GM21390 (cell line): ENCODE data around the gene GCDH.
"Not testable (repeated sequence)": the region's sequence is repeated elsewhere in the genome, so short reads cannot be mapped to it uniquely, and the experiment has no call there.

Experiments used
- ATAC-seq: cut with Tn5 transposase; IDR thresholded peaks from one replicate; pipeline ENCODE4 v1.9.1; 2021; ENCODE audit not compliant: unreplicated experiment

GCDH gene

GRCh38 chr19:12890787-12891552, at the start of gene GCDH:
Gene GCDH, plus strand, starts transcription at chr19:12891160. Its CDS starts 145 bp downstream, at chr19:12891305.
- ATAC-seq: peak; percentile 92

DNA sequence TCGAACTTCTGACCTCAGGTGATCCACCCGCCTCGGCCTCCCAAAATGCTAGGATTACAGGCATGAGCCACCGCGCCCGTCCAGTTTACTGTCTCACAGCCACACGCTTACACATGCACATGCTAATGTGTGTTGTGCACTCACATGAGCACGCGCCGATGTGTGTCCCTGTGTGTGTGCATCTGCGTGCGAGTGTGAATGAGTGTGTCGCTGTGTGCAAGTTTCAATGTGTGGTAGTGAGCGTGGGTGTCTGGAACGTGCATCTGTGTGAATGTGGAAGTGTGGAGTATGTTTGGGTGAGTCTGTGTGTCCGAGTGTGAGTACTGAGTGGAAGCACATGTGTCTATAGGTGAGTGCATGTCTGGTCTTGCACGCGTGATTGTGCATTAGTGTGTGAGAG, 48.4 kb upstream of the GCDH start:
- ATAC-seq: no peak

DNA sequence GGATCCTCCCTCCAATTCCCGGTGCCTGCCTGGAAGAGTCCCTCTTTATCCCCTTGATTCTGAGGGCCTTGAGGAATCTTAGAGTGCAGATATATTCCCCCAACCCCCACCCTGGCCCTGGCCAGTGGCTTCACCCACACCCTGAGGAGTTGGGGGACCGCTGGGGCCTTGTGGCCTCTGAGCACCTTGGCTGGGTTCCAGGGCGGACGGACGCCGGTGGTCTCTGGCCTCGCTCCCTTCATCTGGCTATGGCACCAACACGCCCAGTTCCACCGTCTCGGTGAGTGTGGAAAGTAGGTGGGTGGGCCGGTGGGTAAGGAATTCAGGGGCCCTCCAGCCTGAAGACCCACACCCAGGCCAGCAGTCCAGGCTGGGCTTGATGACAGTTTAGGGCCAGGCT, 47.6 kb upstream of the GCDH start:
- ATAC-seq: no peak

DNA sequence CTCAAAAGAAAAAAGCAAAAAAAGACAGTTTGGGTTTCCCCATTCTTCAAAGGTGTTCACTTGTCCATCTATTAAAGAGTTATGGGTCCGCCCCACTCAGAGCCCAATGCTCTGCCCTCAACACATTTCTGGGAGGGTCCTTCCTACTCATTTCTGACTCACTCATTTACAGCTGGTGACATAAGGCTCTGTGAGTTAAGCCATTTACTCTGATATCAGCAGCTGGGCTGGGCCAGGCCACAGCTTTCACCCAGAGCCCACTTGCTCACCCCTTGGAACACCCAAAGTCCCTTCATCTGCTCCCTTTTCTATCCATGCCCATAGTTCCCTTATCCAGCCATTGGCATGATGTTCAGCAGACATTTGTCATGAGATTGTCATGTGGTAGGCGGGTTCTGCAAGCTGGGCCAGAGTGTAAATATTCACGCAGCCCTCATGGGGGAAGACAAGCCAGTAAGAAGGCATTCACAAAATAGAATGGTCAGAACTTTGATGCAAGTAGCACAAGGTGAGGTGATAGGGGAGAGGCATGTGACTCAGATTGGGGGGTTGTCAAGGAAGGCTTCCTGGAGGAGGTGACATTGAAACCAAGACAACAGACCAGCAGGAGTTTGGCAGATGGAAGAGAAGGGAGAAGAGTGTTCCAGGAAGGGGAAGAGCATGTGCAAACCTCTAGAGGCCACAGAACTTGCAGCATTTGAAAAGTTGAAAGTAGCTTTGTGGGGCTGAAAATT, 46.8 kb upstream of the GCDH start:
- no peak for ATAC-seq

GRCh38 chr19:12846613-12847012, 44.3 kb upstream of the GCDH start:
- not testable (repeated sequence) for ATAC-seq

DNA sequence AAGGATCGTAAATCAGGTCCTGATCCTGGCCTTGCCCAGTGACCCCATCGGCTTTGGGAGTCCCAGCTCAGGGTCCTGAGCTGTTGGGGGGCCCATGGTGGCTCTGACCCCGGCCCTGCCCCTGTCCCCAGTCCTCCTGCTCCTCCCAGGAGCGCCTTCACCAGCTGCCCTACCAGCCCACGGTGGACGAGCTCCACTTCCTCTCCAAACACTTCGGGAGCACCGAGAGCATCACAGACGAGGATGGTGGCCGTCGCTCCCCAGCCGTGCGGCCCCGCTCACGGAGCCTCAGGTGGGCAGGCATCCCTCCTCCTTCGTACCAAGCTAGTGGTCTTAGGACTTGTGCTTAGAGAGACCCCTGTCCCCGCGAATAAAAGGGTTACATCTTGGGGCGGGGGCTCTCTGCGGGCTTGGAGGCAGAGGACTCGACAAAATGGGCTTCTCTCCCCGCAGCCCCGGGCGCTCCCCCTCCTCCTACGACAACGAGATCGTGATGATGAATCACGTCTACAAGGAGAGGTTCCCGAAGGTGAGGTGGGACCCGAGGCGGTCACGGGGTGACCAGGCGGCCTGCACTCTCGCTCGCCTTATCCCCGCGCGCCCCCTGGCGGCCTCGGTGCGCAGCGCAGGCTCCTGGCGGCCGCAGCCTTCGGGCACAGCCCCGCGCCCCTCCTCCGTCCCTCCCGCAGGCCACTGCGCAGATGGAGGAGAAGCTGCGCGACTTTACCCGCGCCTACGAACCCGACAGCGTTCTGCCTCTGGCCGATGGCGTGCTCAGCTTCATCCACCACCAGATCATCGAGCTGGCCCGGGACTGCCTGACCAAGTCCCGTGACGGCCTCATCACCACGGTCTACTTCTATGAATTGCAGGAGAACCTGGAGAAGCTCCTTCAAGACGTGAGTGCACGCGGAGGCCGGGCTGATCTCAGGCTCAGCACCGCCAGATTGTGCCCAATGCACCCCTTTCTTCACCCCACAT, 43.5 kb upstream of the GCDH start:
- ATAC-seq: no peak

GRCh38 chr19:12856653-12857052, 34.3 kb upstream of the GCDH start:
- ATAC-seq: no peak

DNA sequence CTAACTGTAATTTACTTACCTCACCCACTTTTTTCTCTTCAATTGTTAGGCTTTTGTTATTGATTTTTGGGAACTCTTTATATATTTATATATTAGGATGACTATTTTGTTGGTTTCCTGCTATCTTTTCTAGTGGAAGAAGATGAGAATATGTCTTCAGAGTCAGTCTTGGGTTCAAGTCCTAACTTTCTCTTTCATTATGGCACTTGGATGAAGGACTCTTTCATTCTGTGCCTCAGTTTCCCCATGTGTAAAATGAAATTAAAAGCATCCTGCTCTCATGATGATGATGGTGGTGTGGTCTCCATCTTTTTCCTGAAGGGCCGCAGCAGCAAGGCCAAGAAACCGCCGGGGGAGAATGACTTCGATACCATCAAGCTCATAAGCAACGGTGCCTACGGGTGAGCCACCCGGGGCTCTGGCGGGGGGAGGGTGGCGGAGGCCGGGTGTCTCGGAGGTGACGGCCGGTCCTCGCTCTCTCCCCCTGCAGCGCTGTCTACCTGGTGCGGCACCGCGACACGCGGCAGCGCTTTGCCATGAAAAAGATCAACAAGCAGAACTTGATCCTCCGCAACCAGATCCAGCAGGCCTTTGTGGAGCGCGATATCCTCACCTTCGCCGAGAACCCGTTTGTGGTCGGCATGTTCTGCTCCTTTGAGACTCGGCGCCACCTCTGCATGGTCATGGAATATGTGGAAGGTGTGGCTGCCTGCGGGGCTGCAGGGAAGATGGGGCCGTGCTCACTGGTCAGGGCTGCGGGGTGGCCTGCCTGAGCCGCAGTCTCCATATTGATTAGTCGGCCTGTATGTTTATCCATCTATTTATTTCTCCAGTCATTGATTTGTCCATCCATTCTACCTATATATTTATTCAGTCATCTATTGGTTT, 32.7 kb upstream of the GCDH start:
- ATAC-seq: no peak

DNA sequence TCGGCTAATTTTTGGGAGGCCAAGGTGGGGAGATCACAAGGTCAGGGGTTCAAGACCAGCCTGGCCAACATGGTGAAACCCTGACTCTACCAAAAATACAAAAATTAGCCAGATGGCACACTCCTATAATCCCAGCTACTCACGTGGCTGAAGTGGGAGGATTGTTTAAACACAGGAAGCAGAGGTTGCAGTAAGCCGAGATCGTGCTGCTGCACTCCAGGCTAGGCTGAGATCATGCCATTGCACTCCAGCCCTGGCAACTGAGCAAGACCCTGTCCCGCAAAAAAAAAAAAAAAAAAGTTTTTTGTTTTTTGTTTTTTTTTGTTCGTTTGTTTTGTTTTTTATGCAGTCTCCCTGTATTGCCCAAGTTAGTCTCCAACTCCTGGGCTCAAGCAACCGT, 31.4 kb upstream of the GCDH start:
- ATAC-seq: no peak

DNA sequence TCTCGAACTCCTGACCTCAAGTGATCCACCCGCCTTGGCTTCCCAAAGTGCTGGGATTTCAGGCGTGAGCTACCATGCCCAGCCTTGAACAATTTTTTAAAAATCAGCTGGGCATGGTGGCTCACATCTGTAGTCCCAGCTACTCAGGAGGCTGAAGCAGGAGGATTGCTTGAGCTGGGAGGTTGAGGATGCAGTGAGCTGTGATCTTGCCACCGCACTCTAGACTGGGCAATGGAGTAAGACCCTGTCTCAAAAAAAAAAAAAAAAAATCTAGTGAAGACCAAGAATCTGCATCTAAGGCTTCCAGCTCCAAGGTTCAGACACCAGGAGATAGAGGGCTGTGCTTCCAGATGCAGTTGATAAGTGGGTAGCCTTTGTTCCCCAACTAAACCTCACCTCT, 26.8 kb upstream of the GCDH start:
- ATAC-seq: no peak

GRCh38 chr19:12864721-12865715, 25.9 kb upstream of the GCDH start:
- no peak for ATAC-seq

DNA sequence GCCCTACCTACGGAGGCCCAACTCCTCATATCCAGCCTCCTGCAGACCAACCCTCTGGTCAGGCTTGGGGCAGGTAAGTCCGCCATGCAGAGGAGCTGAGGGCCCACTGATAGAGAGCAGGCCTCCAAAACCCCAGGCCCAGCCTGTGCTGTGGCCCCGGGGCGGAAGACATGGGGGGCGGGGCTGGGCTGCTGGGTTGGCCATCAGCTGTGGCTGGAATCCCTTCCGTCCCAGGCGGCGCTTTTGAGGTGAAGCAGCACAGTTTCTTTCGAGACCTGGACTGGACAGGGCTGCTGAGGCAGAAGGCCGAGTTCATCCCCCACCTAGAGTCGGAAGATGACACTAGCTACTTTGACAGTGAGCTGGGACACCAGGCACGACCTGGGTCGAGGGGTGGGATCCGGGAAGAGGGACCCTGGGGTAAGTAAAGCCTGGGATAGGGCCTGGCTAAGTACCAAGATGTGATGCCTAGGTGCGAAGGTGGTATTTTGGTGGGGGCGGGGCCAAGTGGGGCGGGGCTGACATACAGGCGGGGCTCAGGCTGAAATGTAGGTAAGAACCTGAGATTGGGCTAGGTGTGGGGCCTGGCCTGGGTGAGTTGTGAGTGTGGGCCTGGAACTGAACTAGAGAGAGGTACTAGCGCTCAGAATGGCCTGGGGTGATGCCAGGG, 25.1 kb upstream of the GCDH start:
- ATAC-seq: no peak

- ATAC-seq: no peak
Observed at GRCh38 chr19:12866416-12867119, 24.4 kb upstream of the GCDH start.

DNA sequence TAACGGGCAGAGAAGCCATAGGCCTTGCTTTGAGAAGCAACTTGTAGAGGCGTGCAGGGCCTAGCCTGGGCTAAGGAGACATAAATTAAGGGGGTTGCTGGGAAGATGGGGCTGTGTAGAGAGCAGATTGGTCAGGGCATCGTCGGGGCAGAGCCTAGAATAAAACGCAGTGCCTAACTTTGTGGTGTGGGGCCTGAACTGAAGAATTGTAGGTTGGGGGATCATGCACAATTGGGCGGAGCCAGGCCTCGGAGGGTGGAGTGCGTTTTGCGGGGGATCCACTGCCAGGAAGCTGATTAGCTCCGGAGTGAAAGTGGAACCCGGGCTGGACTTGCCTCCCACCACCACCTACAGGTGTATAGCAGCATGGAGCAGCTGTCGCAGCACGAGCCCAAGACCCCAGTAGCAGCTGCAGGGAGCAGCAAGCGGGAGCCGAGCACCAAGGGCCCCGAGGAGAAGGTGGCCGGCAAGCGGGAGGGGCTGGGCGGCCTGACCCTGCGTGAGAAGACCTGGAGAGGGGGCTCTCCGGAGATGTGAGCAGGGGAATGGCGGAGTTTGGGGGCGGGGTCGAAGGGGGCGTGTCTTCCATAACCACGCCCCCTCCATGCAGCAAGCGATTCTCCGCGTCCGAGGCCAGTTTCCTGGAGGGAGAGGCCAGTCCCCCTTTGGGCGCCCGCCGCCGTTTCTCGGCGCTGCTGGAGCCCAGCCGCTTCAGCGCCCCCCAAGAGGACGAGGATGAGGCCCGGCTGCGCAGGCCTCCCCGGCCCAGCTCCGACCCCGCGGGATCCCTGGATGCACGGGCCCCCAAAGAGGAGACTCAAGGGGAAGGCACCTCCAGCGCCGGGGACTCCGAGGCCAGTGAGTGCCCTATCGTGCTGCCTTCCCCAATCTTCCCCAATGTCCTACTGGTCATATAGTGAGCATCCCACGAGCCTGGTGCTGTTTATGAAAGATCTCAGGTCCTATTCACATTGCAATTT, 23.6 kb upstream of the GCDH start:
- ATAC-seq: peak; percentile 60

- no peak for ATAC-seq
Observed at GRCh38 chr19:12868540-12869112, 22.3 kb upstream of the GCDH start.

GRCh38 chr19:12871681-12872080, 19.3 kb upstream of the GCDH start:
- ATAC-seq: no peak
